ENCODE measurements around the gene C4B.

C4B gene

DNA sequence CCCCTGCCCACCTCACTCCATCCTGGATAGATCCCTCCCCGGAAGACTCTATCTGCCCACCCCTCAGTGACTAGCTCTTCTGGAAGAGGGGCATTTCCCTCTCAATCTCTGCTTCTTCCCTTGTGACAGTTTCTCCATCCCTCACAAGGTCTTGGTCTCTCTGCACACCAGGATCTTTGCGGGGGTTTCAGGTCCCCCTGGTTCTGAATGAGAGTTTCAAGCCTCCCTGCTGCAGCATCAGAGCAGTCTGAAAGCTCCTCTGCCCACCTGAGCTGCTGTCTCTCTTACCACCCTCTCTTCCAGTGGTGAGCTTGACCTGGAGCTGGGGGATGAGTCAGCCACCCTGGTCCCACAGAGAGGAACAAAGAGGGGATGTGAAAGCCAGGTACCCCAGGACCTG lies 70.2 kb downstream of the C4B start:
- no peak for DNase-seq

Measured in 8988T (cell line).